Bronchial epithelial cell (primary cell): ENCODE results near the gene ZNRD2. TPM values are rescaled to one million over a fixed set of nuclear protein-coding genes. Genes with fewer than 3 reads are reported as not detected.

Experiments
- DNase-seq: peaks from one replicate; pipeline ENCODE4 v3.0.0-alpha.2; 2010; ENCODE audit warnings: low read depth
- FAIRE-seq: peaks from 2 replicates; lab custom pipeline; 2011; peaks lifted over from hg19 to GRCh38; lab: Jason Lieb, UNC
- H3K27me3 ChIP-seq: 2 replicates; pipeline ENCODE4 v1.5.1; 2011; ENCODE audit warnings: low read length; ENCODE audit not compliant: control insufficient read depth, insufficient read depth
- H3K36me3 ChIP-seq: 2 replicates; pipeline ENCODE4 v1.5.1; 2011; ENCODE audit warnings: low read length; ENCODE audit not compliant: control insufficient read depth, insufficient read depth
- H3K4me3 ChIP-seq: 2 replicates; pipeline ENCODE4 v1.5.1; 2011; ENCODE audit warnings: mild to moderate bottlenecking, low read depth, low read length, control low read depth
- CTCF ChIP-seq: IDR thresholded peaks from 2 replicates; pipeline ENCODE4 v1.5.1; 2011; ENCODE audit warnings: mild to moderate bottlenecking, moderate library complexity, low read length, control low read depth, inconsistent platforms; ENCODE audit not compliant: insufficient read depth, severe bottlenecking
- total RNA-seq: library from RNA; depleted of rRNA; stranded (reverse); fragments of >200 nt; gene quantifications from 2 replicates; pipeline ENCODE4 v1.2.1, GENCODE V29; 2014

ZNRD2 gene
- total RNA-seq, 1 donor from 2014 or later = 43.4 TPM

GRCh38 chr11:65588199-65589054 is 18.1 kb downstream of the ZNRD2 start:
- H3K36me3 ChIP-seq = peaks cover 22% of the 10 kb centered on the region
- H3K4me3 ChIP-seq = no peak overlapping the region
- FAIRE-seq (no peak), DNase-seq (peak; percentile 41)
- TF ChIP-seq CTCF = peak; percentile 65
- H3K27me3 ChIP-seq = no peaks in the 10 kb centered on the region

GRCh38 chr11:65589444-65590239 is 19.4 kb downstream of the ZNRD2 start:
- no peak for TF ChIP-seq CTCF
- H3K36me3 ChIP-seq = peaks cover 16% of the 10 kb centered on the region
- DNase-seq = no peak
- H3K4me3 ChIP-seq = no peak overlapping the region
- FAIRE-seq = no peak
- no peaks in the 10 kb centered on the region for H3K27me3 ChIP-seq

GRCh38 chr11:65590240-65590738 is 20.0 kb downstream of the ZNRD2 start:
- Histone ChIP-seq H3K4me3 (no peak overlapping the region), H3K27me3 (no peaks in the 10 kb centered on the region), H3K36me3 (peaks cover 16% of the 10 kb centered on the region)
- no peak for FAIRE-seq
- no peak for TF ChIP-seq CTCF
- no peak for DNase-seq

- Histone ChIP-seq H3K27me3 (no peaks in the 10 kb centered on the region), H3K36me3 (peaks cover 5% of the 10 kb centered on the region), H3K4me3 (peak overlapping the region; percentile 8)
- no peak for DNase-seq
- TF ChIP-seq CTCF = no peak
- FAIRE-seq = no peak
Measured at GRCh38 chr11:65591939-65592857, 21.9 kb downstream of the ZNRD2 start.

- H3K27me3 ChIP-seq = no peaks in the 10 kb centered on the region
- peak overlapping the region; percentile 8 for H3K4me3 ChIP-seq
- peaks cover 8% of the 10 kb centered on the region for H3K36me3 ChIP-seq
- no peak for TF ChIP-seq CTCF
- DNase-seq = peak; percentile 79
- no peak for FAIRE-seq
Measured at GRCh38 chr11:65592858-65593517, 22.7 kb downstream of the ZNRD2 start.
